Left ventricle myocardium inferior (tissue), 1 donor: ENCODE results near the gene SEMA4D. TPM values are rescaled to one million over a fixed set of nuclear protein-coding genes. Genes with fewer than 3 reads are reported as not detected.
"Not testable (repeated sequence)": the region's sequence is repeated elsewhere in the genome, so short reads cannot be mapped to it uniquely, and the experiment has no call there.

Experiments
- DNase-seq: peaks from one replicate; pipeline ENCODE4 v3.0.0-alpha.2; 2020
- H3K27ac ChIP-seq: fragments of 200-600 bp; replicated peaks from 2 replicates; pipeline ENCODE4 v1.8.0; 2021
- H3K27me3 ChIP-seq: fragments of 200-600 bp; 2 replicates; pipeline ENCODE4 v1.8.0; 2021; ENCODE audit warnings: low read depth
- H3K36me3 ChIP-seq: fragments of 200-600 bp; 2 replicates; pipeline ENCODE4 v1.8.0; 2021
- H3K4me1 ChIP-seq: fragments of 200-600 bp; 2 replicates; pipeline ENCODE4 v1.8.0; 2021
- H3K4me3 ChIP-seq: fragments of 200-600 bp; 2 replicates; pipeline ENCODE4 v1.8.0; 2021; ENCODE audit warnings: mild to moderate bottlenecking, moderate library complexity
- H3K9me3 ChIP-seq: fragments of 200-600 bp; replicated peaks from 2 replicates; pipeline ENCODE4 v1.8.0; 2021
- intact Hi-C: fragments of 100-400 bp; cut with micrococcal nuclease; formaldehyde crosslinking; loops from one replicate; pipeline ENCODE4 v1.11.0; 2022
- total RNA-seq: library from RNA; stranded (reverse); fragmentation: NEBNext Ultra II Directional; extraction: Animal tissue kit (Norgen Biotek cat#: 25700); gene quantifications from one replicate; pipeline ENCODE4 v1.2.1, GENCODE V29; 2021
- TF ChIP-seq, protein P1 (sequence below): fragments of 200-600 bp; IDR thresholded peaks from 2 replicates; pipeline ENCODE4 v1.8.0; 2021; ENCODE audit warnings: antibody characterized with exemption, mild to moderate bottlenecking, borderline replicate concordance
- donor health status: DM: no; HTN: yes; CAD: no; lungs with severe emphysema.

The SEMA4D gene
- total RNA-seq, 1 donor from 2014 or later, result 17.1 TPM

DNA sequence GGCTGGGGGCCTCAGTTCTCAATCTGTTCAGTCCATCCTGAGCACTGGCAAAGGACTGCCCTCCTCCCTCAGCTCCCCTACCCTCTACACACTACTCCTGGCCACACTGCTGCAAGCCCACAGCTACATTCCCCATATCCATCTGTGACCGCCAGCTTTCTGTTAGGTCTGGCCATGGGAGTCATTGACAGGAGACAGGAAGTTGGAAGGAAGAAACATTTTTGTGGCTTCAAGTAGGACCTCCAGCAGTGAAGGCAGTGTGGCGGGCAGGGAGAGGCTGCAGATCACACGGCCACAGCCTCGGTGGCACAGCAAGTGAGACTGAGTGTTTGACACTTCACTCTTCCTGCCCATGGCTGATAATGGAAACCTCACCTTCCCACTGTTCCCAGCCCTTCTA is 123.7 kb downstream of the SEMA4D start:
- intact Hi-C loops, result no loop called here
- no peak overlapping the region for H3K27ac ChIP-seq
- H3K4me1 ChIP-seq, result no peaks in the 10 kb centered on the region
- H3K9me3 ChIP-seq, result no peaks in the 10 kb centered on the region
- H3K4me3 ChIP-seq, result no peak overlapping the region
- H3K27me3 ChIP-seq, result no peaks in the 10 kb centered on the region
- no peak for DNase-seq
- TF ChIP-seq, protein P1, sequence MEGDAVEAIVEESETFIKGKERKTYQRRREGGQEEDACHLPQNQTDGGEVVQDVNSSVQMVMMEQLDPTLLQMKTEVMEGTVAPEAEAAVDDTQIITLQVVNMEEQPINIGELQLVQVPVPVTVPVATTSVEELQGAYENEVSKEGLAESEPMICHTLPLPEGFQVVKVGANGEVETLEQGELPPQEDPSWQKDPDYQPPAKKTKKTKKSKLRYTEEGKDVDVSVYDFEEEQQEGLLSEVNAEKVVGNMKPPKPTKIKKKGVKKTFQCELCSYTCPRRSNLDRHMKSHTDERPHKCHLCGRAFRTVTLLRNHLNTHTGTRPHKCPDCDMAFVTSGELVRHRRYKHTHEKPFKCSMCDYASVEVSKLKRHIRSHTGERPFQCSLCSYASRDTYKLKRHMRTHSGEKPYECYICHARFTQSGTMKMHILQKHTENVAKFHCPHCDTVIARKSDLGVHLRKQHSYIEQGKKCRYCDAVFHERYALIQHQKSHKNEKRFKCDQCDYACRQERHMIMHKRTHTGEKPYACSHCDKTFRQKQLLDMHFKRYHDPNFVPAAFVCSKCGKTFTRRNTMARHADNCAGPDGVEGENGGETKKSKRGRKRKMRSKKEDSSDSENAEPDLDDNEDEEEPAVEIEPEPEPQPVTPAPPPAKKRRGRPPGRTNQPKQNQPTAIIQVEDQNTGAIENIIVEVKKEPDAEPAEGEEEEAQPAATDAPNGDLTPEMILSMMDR, result no peak
- no peaks in the 10 kb centered on the region for H3K36me3 ChIP-seq

DNA sequence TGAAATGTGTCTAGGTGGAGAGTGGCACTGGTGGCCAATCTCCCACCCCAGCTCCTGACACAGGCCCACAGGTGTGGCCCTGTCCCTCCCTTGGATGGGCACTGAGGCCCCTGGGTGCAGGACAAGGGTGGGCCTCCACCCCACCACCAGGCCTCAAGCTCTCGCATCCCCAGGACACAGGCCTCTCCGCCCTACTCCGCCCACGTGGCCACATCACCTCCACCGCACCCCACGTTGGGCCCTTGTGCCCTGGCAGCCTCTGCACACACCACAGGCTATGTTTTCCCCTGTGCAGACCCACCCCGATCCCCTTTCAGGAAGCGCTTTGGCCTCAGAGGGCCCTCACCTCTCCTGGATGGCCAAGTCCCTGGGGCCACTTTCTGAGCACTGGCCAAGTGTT is 124.9 kb downstream of the SEMA4D start:
- H3K4me3 ChIP-seq, result no peak overlapping the region
- intact Hi-C loops, result no loop called here
- DNase-seq, result no peak
- H3K36me3 ChIP-seq, result no peaks in the 10 kb centered on the region
- no peaks in the 10 kb centered on the region for H3K4me1 ChIP-seq
- H3K9me3 ChIP-seq, result no peaks in the 10 kb centered on the region
- no peak overlapping the region for H3K27ac ChIP-seq
- H3K27me3 ChIP-seq, result no peaks in the 10 kb centered on the region
- TF ChIP-seq, protein P1, result no peak

DNA sequence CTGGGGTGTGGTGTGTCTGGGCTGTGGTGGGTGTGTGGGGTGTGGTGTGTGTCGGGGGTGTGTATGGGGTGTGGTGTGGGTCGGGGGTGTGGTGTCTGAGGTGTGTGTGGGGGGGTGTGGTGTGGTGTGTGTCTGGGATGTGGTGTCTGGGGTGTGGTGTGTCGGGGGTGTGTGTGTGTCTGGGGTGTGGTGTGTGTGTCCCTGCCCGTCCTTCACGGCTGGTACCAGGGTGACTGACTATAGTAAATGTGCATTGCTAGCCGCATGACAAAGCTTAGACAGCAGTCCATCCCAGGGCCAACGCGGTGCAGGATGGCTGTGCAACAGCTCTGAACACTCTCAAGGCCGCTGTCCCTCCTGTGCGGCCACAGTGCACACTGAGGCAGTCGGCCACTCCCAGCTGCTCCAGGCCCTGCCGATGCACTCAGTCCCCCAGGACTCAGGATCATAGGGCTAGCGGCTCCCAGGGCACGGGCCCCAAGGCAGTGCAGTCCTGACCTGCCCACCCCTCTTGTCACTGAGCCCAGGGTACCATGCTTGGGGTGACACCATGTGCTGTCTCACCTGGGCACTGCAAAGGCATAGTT is 125.6 kb downstream of the SEMA4D start:
- H3K27ac ChIP-seq, result no peak overlapping the region
- H3K36me3 ChIP-seq, result no peaks in the 10 kb centered on the region
- no peak overlapping the region for H3K4me3 ChIP-seq
- H3K9me3 ChIP-seq, result no peaks in the 10 kb centered on the region
- TF ChIP-seq, protein P1, result no peak
- H3K27me3 ChIP-seq, result no peaks in the 10 kb centered on the region
- DNase-seq, result no peak
- intact Hi-C loops, result no loop called here
- no peaks in the 10 kb centered on the region for H3K4me1 ChIP-seq

DNA sequence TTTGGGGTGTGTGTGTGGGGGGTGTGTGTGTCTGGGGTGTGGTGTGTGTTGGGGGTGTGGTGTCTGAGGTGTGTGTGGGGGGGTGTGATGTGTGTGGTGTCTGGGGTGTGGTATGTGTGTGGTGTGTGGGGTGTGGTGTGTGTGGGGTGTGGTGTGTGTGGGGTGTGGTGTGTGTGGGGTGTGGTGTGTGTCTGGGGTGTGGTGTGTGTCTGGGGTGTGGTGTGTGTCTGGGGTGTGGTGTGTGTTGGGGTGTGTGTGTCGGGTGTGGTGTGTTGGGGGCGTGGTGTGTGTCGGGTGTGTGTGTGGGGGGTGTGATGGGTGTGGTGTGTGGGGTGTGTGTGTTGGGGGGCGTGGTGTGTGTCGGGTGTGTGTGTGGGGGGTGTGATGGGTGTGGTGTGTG is 126.1 kb downstream of the SEMA4D start:
- H3K9me3 ChIP-seq, H3K27ac ChIP-seq, H3K36me3 ChIP-seq, intact Hi-C loops, H3K27me3 ChIP-seq, DNase-seq, H3K4me3 ChIP-seq, H3K4me1 ChIP-seq: not testable (repeated sequence)

DNA sequence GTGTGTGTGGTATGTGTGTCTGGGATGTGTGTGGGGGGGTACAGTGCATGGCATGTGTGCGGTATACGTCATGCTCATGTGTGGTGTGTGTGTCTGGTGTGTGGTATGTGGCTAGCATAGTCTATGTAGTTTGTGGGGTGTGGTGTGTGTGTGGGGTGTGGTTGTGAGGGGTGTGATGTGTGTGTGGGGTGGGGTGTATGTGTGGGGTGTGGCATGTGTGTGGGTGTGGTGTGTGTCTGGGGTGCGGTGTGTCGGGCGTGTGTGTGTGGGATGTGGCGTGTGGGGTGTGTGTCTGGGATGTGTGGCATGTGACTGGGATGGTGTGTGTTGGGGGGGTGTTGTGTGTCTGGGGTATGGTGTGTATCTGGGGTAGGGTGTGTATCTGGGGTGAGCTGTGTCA is 127.3 kb downstream of the SEMA4D start:
- DNase-seq, result no peak
- Histone ChIP-seq H3K27ac (no peak overlapping the region), H3K4me1 (no peaks in the 10 kb centered on the region), H3K27me3 (no peaks in the 10 kb centered on the region), H3K9me3 (no peaks in the 10 kb centered on the region), H3K4me3 (no peak overlapping the region), H3K36me3 (no peaks in the 10 kb centered on the region)
- intact Hi-C loops, result no loop called here
- TF ChIP-seq, protein P1, result no peak

DNA sequence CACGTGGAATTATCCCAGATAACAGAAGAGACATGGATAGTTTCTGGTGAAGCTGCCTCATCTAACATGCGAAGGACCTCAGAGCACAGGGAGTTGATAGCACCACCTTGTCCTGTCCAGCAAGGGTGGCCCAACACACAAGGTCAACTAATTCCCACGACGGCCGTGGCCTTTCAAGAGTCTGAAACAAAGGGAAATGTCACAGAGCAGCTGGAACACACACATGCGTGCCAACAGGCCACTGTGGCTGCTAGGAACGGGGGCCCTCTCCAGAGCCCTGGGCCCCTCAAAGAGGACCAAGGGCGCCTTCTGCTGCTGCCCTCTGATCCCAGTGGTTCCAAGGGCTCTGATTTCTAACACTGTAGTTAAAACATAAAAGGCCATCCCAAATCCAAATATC is 128.9 kb downstream of the SEMA4D start:
- intact Hi-C loops, result no loop called here
- no peaks in the 10 kb centered on the region for H3K9me3 ChIP-seq
- no peak overlapping the region for H3K27ac ChIP-seq
- no peaks in the 10 kb centered on the region for H3K27me3 ChIP-seq
- H3K4me1 ChIP-seq, result no peaks in the 10 kb centered on the region
- TF ChIP-seq, protein P1, result no peak
- H3K4me3 ChIP-seq, result no peak overlapping the region
- DNase-seq, result no peak
- no peaks in the 10 kb centered on the region for H3K36me3 ChIP-seq
